Measurements from ENCODE around the gene CBFA2T3.

The CBFA2T3 gene

DNA sequence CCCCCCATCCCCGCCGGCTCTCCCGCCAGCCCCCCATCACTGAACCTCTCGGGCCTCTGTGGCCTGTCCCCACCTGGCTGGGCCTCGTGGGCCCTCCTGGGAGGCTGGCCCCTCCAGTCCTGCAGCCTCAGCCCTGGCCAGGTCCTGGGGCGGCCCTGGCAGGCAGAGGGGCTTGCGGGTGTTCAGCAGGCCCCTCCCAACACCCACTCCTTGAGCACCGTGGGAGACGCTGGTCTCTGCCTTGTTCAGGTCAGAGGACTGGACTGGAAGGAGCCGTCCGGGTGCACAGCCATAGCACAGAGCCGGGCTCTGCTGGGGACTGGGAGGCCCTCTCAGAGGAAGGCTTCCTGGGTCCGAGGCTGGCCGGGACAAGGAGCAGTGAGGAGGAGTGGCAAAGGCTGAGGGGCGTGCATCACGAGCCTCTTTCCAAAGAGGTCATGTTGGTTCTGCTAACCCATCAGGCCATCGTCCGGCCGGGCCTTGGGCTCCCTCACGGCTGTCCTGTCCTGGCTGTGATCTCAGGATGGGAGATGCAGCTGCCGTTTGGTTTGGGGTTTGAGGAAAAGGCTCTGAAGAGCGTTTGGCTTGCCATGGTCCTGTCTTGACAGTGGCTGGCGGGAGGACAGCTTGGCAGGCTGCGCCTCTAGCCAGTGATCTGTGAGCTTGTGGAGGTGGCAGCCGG, 104.2 kb downstream of the CBFA2T3 start:
- no peak overlapping the region for H3K9ac ChIP-seq (ENCODE audit: low read depth, low read length)
- no peak overlapping the region for H3K4me3 ChIP-seq (ENCODE audit: low read length)
- no peak overlapping the region for H3K27ac ChIP-seq (ENCODE audit: low read length)
- H3K27me3 ChIP-seq (ENCODE audit: insufficient read depth, low read length): no peaks in the 10 kb centered on the region
- H3K36me3 ChIP-seq (ENCODE audit: insufficient read depth, low read depth, low read length): no peaks in the 10 kb centered on the region
- no peaks in the 10 kb centered on the region for H3K9me3 ChIP-seq (ENCODE audit: insufficient read depth, low read depth, low read length)
- no peaks in the 10 kb centered on the region for H3K4me1 ChIP-seq (ENCODE audit: insufficient read depth, low read length)

DNA sequence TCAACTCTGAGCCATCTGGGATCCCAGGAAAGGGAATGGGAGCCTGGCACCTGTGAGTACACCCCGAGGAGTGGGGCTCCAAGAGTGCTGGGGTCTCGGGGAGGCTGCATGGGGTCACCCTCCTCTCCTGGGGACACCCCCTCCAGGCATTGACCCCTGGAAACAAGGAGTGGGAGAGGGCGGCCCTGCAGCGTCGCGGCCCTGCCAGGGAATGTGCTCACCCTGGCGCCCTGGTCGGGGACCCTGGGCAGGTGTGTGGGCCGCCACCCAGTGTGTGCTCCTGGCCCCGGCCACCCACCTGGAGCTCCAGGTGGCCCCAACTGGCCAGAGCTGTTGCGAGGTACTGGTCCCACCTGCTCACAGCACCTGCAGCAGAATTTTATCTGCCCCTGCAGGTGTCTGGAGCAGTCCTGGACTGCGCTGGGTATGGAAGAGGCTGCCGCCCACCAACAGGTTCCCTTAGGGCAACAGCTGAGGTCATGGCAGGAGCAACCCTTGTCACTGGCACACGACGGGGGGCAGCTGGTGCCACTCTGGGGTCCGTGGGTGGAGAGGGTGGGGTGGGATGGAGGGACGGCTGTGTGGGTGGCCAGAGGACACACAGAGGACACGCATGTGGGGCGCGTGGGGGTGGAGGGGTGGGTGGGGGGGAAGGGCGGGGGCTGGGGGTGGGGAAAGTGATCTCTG, 105.1 kb downstream of the CBFA2T3 start:
- Histone ChIP-seq H3K9ac (ENCODE audit: low read depth, low read length) (no peak overlapping the region), H3K27me3 (ENCODE audit: insufficient read depth, low read length) (no peaks in the 10 kb centered on the region), H3K4me1 (ENCODE audit: insufficient read depth, low read length) (no peaks in the 10 kb centered on the region), H3K9me3 (ENCODE audit: insufficient read depth, low read depth, low read length) (no peaks in the 10 kb centered on the region), H3K4me3 (ENCODE audit: low read length) (no peak overlapping the region), H3K36me3 (ENCODE audit: insufficient read depth, low read depth, low read length) (no peaks in the 10 kb centered on the region), H3K27ac (ENCODE audit: low read length) (no peak overlapping the region)

DNA sequence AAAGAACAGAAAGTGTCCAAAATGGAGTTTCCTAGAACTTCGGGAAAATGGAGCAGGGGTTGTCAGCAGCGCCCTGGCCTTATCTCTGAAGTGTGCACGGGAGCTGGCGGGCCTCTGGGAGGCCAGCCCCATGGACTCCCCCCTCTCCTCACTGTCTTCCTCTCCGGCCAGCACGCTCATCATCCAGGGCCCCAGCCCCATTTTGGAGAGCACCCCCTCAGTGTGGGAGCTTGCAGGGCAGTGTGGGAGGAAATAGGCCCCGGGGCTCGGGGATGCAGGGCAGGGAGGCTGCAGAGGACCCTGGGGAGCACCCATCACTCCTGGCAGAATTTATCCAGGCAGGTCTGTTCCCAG, 105.7 kb downstream of the CBFA2T3 start:
- Histone ChIP-seq H3K36me3 (ENCODE audit: insufficient read depth, low read depth, low read length) (no peaks in the 10 kb centered on the region), H3K9me3 (ENCODE audit: insufficient read depth, low read depth, low read length) (no peaks in the 10 kb centered on the region), H3K9ac (ENCODE audit: low read depth, low read length) (no peak overlapping the region; the same call in 1 of the 2 replicates), H3K27me3 (ENCODE audit: insufficient read depth, low read length) (no peaks in the 10 kb centered on the region), H3K4me3 (ENCODE audit: low read length) (no peak overlapping the region), H3K27ac (ENCODE audit: low read length) (no peak overlapping the region), H3K4me1 (ENCODE audit: insufficient read depth, low read length) (no peaks in the 10 kb centered on the region)

DNA sequence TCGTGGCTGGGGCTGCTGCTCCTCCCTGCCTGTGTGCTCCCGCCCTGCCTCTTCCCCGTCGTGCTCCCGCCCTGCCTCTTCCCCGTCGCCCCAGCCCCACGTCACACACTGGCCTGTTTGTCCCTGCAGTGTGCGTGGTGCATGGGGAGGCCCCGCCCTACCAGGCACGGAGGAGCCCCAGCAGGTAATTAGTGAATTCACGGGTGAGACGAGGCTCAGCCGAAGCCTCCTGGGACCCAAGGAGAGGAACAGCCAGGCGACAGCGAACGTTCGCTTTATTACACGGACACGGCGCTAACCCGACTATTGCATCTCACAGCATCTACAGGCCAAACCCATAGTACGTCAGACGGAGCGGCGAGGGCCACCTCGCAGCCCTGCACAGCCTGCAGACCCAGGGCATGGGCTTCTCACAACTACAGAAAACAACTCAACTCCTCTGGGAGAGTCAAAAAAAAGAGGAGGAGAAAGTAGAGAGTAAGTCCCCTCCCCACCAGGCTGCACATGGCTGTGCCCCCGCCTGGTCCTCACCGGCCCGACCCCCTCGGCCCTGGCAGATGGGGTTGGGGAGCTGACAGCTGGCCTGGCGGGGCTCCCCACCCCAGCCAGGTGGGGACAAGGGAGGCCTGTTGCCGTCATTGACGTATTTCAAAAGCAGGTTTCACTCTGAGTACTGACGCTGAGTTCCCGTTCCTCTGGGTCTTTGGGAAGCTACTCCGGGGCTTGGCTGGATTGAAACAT, 106.2 kb downstream of the CBFA2T3 start:
- Histone ChIP-seq H3K36me3 (ENCODE audit: insufficient read depth, low read depth, low read length) (no peaks in the 10 kb centered on the region), H3K4me1 (ENCODE audit: insufficient read depth, low read length) (no peaks in the 10 kb centered on the region), H3K27me3 (ENCODE audit: insufficient read depth, low read length) (no peaks in the 10 kb centered on the region), H3K27ac (ENCODE audit: low read length) (no peak overlapping the region), H3K9me3 (ENCODE audit: insufficient read depth, low read depth, low read length) (no peaks in the 10 kb centered on the region), H3K4me3 (ENCODE audit: low read length) (no peak overlapping the region), H3K9ac (ENCODE audit: low read depth, low read length) (no peak overlapping the region)

DNA sequence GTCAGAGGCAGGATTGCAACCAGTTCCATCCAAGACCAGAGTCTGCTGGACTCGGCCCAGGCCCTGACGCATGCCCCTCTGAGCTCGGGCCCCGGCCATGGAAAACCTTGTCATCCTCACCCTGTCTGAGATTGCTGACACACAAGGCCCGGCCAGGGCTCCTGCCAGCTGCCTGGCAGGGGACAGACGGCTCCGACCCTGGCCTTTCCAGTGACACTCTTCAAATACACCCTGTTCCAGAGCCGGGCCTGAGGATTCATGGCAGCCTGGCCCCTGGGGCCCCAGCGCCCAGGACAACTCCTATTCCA, 107.4 kb downstream of the CBFA2T3 start:
- no peak overlapping the region for H3K9ac ChIP-seq (ENCODE audit: low read depth, low read length)
- H3K9me3 ChIP-seq (ENCODE audit: insufficient read depth, low read depth, low read length): no peaks in the 10 kb centered on the region
- no peaks in the 10 kb centered on the region for H3K4me1 ChIP-seq (ENCODE audit: insufficient read depth, low read length)
- H3K27ac ChIP-seq (ENCODE audit: low read length): no peak overlapping the region
- no peaks in the 10 kb centered on the region for H3K36me3 ChIP-seq (ENCODE audit: insufficient read depth, low read depth, low read length)
- no peaks in the 10 kb centered on the region for H3K27me3 ChIP-seq (ENCODE audit: insufficient read depth, low read length)
- no peak overlapping the region for H3K4me3 ChIP-seq (ENCODE audit: low read length)

DNA sequence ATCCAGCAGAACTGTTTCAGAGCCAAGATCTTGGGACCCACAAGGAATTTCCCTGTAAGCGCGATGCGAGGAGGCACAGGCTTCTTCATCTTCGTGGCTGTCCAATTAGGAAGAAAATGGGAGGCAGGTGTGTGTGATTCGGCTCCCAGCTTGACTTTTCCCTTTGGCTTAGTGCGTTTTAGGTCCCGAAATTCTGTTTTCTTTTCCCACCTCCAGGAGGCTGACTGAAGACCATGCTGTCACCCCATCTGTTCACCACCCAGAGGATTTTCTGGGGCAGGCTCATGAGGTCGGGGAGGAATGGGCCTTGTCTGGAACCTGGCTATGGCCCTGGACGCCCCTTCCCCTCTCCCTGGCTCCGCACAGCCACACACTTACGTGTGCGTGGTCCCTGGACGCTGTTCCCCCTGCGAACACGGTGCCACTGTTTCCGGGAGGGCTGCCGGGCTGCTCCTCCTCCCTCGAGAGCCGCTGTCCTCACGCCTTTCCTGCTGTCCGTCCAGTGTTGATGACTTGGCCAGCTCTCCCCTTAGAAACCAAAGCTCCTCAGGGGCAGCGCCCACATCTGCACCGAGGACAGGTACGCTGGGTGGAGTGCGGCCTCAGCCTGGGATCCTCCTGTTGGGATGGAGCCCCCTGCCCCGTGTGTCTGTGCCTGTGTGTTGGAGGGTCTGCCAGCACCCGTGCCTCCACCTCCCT, 107.9 kb downstream of the CBFA2T3 start:
- H3K9ac ChIP-seq (ENCODE audit: low read depth, low read length): no peak overlapping the region
- H3K36me3 ChIP-seq (ENCODE audit: insufficient read depth, low read depth, low read length): no peaks in the 10 kb centered on the region
- H3K4me1 ChIP-seq (ENCODE audit: insufficient read depth, low read length): no peaks in the 10 kb centered on the region
- no peak overlapping the region for H3K4me3 ChIP-seq (ENCODE audit: low read length)
- H3K27ac ChIP-seq (ENCODE audit: low read length): no peak overlapping the region
- no peaks in the 10 kb centered on the region for H3K27me3 ChIP-seq (ENCODE audit: insufficient read depth, low read length)
- no peaks in the 10 kb centered on the region for H3K9me3 ChIP-seq (ENCODE audit: insufficient read depth, low read depth, low read length)

DNA sequence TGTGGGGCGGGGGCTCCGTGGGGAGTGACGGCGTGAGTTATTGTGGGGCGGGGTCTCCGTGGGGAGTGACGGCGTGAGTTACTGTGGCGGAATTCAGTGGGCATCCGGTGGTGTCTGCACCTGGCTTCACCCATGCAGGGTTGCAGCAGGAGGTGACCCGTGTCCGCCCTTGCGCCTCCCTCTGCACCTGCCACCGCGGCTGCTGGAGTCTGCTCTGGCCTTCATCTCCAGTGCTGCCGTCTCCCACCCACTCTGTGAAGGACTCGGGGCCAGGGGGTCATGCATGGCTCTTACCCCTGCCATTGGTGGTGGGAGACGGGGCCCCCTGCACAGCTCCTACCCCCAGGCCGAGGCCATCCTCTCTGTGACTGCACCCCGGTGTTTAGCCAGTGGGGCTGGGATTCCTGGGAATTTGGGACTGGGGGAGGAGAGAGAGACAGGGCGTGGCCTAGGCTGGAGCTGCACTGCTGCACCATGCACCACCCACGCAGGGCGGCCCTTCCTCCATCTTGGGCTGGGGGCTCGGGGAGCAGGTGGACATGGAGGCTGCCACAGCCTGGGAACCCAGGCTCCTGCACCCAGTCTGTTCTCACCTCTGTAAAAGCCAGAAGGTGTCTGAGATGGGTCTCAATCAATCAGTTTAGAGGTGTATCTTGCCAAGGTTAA, 109.3 kb downstream of the CBFA2T3 start:
- Histone ChIP-seq H3K9me3 (ENCODE audit: insufficient read depth, low read depth, low read length) (no peaks in the 10 kb centered on the region), H3K27ac (ENCODE audit: low read length) (no peak overlapping the region), H3K27me3 (ENCODE audit: insufficient read depth, low read length) (no peaks in the 10 kb centered on the region), H3K9ac (ENCODE audit: low read depth, low read length) (no peak overlapping the region), H3K36me3 (ENCODE audit: insufficient read depth, low read depth, low read length) (peaks cover under 1% of the 10 kb centered on the region), H3K4me1 (ENCODE audit: insufficient read depth, low read length) (no peaks in the 10 kb centered on the region), H3K4me3 (ENCODE audit: low read length) (no peak overlapping the region)

DNA sequence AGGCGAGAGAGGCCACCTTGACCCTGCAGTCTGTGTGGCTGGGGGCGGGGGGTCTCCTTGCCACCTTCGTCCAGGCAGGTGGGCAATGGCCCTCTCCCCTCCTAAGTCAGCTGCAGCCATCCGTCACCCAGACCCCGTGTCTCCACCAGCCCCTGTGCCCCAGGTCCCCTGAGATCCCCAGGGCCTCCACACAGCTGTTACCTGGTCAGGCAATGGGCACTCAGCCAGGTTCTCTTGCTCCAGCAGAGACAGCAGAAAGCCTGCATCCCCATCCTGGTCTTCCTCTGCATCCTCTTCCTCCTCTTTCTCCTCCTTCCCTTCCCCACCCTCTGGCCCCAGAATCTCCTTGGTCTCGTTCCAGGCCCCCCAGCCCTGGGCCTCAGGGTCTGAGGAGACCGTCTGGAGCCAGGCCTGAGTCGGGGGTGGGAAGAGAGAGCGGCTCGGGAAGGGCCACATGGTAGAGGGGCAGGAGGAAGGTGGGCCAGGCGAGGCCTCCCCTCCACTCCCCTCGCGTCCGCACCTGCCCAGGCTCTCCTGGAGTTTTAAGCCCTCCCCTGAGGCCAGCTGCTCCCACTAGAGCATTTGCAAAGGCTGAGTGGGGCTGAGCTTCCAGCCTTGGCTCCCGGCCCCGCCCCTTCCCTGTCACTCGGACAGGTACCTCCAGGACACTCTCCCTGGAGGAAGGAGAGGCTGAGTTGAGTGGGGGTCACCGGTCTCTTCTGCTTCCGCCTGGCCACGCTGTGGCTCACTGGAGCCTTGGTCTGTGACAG, 110.7 kb downstream of the CBFA2T3 start, which contains the start of gene PABPN1L:
Gene PABPN1L, minus strand, starts transcription at position 510 of the 770 bp plus-strand sequence. Its CDS starts 54 bp downstream, at position 456.
- Histone ChIP-seq H3K4me3 (ENCODE audit: low read length) (no peak within 1 kb of the TSS), H3K27ac (ENCODE audit: low read length) (no peak within 1 kb of the TSS), H3K36me3 (ENCODE audit: insufficient read depth, low read depth, low read length) (peaks cover 14% of the 10 kb centered on the region), H3K9me3 (ENCODE audit: insufficient read depth, low read depth, low read length) (no peaks in the 10 kb centered on the region), H3K9ac (ENCODE audit: low read depth, low read length) (no peak within 1 kb of the TSS), H3K27me3 (ENCODE audit: insufficient read depth, low read length) (no peaks in the 10 kb centered on the region), H3K4me1 (ENCODE audit: insufficient read depth, low read length) (no peaks in the 10 kb centered on the region)

DNA sequence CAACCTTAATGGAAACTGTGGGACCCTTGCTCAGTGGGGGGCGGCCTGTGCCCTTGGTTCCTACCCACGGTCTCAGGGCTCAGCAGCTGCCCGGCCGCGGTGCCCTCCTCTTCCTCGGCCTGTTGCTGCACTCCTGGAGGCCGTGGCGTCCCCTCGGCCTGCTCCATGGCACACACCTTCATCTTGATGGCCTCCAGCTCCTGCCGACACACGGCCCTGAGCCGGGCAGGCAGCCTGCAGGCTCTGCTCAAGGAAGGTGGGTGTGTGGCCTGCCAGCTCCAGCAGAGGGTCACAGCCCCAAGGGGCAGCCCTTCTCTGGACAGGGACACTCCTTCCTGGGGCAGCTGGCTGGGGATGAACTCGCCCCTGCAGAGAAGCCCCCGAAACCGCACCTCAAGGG, 111.3 kb downstream of the CBFA2T3 start:
- no peak overlapping the region for H3K27ac ChIP-seq (ENCODE audit: low read length)
- H3K9me3 ChIP-seq (ENCODE audit: insufficient read depth, low read depth, low read length): no peaks in the 10 kb centered on the region
- H3K9ac ChIP-seq (ENCODE audit: low read depth, low read length): no peak overlapping the region
- H3K4me3 ChIP-seq (ENCODE audit: low read length): no peak overlapping the region
- H3K4me1 ChIP-seq (ENCODE audit: insufficient read depth, low read length): no peaks in the 10 kb centered on the region
- H3K27me3 ChIP-seq (ENCODE audit: insufficient read depth, low read length): no peaks in the 10 kb centered on the region
- H3K36me3 ChIP-seq (ENCODE audit: insufficient read depth, low read depth, low read length): peaks cover 20% of the 10 kb centered on the region

DNA sequence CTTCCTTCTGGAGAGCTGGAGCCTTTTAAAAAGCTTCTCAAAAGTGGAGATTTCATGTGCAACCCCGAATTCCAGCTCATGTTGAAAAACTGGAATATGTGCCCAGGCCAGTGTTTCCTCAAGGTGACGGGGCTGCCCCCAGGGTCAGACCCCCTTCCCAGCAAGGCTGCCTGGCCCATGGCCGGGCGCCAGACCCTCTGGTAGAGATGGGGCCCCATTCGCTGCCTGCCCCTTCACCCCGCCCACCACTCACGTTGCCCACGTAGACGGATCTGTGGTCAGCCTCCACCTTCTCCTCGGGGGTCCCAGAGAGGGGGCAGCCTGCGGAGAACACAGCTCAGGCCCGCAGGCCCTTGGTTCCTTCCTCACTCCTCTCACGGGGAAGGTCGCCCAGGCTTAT, 111.7 kb downstream of the CBFA2T3 start:
- Histone ChIP-seq H3K9ac (ENCODE audit: low read depth, low read length) (no peak overlapping the region), H3K4me1 (ENCODE audit: insufficient read depth, low read length) (no peaks in the 10 kb centered on the region), H3K4me3 (ENCODE audit: low read length) (no peak overlapping the region), H3K9me3 (ENCODE audit: insufficient read depth, low read depth, low read length) (no peaks in the 10 kb centered on the region), H3K27me3 (ENCODE audit: insufficient read depth, low read length) (no peaks in the 10 kb centered on the region), H3K36me3 (ENCODE audit: insufficient read depth, low read depth, low read length) (peaks cover 24% of the 10 kb centered on the region), H3K27ac (ENCODE audit: low read length) (no peak overlapping the region)

DNA sequence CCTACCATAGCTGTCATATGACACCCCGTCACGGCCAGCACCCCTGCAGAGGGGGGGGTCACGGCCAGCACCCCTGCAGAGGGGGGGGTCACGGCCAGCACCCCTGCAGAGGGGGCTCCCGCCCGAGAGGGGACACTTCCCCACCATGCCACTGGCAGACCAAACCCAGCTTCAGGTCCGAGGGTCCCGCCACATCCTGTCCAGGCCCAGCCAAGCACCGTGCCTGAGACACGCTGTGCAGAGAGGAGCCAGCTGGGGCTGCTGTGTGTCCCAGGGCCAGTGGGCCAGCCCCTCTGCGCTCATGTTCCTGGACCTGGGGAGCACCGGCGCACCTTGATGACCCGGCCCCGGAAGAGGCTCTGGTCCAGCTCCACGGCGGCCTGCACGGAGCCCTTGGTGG, 112.5 kb downstream of the CBFA2T3 start:
- Histone ChIP-seq H3K27ac (ENCODE audit: low read length) (no peak overlapping the region), H3K36me3 (ENCODE audit: insufficient read depth, low read depth, low read length) (peaks cover 32% of the 10 kb centered on the region), H3K4me1 (ENCODE audit: insufficient read depth, low read length) (no peaks in the 10 kb centered on the region), H3K27me3 (ENCODE audit: insufficient read depth, low read length) (no peaks in the 10 kb centered on the region), H3K9me3 (ENCODE audit: insufficient read depth, low read depth, low read length) (no peaks in the 10 kb centered on the region), H3K4me3 (ENCODE audit: low read length) (no peak overlapping the region), H3K9ac (ENCODE audit: low read depth, low read length) (no peak overlapping the region)
